K562 (cell line): Measurements from ENCODE around the gene FAM219B. TPM values are rescaled to one million over a fixed set of nuclear protein-coding genes. Genes with fewer than 3 reads are reported as not detected.

Source experiments
- CCNT2 ChIP-seq: IDR thresholded peaks from 2 replicates; pipeline ENCODE4 v1.6.1; 2011; ENCODE audit warnings: borderline replicate concordance, low read depth, mild to moderate bottlenecking, moderate library complexity, mixed read lengths, low read length; ENCODE audit not compliant: insufficient read length; ENCODE audit errors: extremely low read depth
- CSDE1 ChIP-seq, 2 experiments: fragments of 450-650 bp; IDR thresholded peaks; 2 replicates each; pipeline ENCODE4 v1.6.1; 2016; ENCODE audit warnings: mild to moderate bottlenecking in 1 of 2
- FOSL1 ChIP-seq: fragments of 200-800 bp; sonication (Bioruptor generic); conservative IDR thresholded peaks from 2 replicates; pipeline ENCODE4 v1.6.1; 2016; ENCODE audit warnings: missing genetic modification characterization, missing compliant biosample characterization
- KDM5B ChIP-seq: fragments of 200-600 bp; sonication (generic); IDR thresholded peaks from 2 replicates; pipeline ENCODE4 v1.6.1; 2012; ENCODE audit warnings: low read depth, mild to moderate bottlenecking, moderate library complexity, low read length, control low read depth, inconsistent platforms; ENCODE audit not compliant: insufficient replicate concordance
- LARP7 ChIP-seq: fragments of 450-650 bp; IDR thresholded peaks from 2 replicates; pipeline ENCODE4 v1.6.1; 2016
- MCM7 ChIP-seq, 2 experiments: fragments of 450-650 bp; IDR thresholded peaks; 2 replicates each; pipeline ENCODE4 v1.6.1; 2016 to 2018
- MTA2 ChIP-seq: fragments of 450-650 bp; IDR thresholded peaks from 2 replicates; pipeline ENCODE4 v1.6.1; 2016; ENCODE audit warnings: low read depth
- RFX7 ChIP-seq: fragments of 250-450 bp; sonication (Bioruptor Pico); IDR thresholded peaks from 2 replicates; pipeline ENCODE4 v1.5.1; 2021; ENCODE audit warnings: mild to moderate bottlenecking
- SMAD2 ChIP-seq: fragments of 150-350 bp; IDR thresholded peaks from 2 replicates; pipeline ENCODE4 v1.6.1; 2014; ENCODE audit warnings: low read depth, mild to moderate bottlenecking, low read length
- THRAP3 ChIP-seq: fragments of 450-650 bp; IDR thresholded peaks from 2 replicates; pipeline ENCODE4 v1.6.1; 2016; ENCODE audit warnings: mild to moderate bottlenecking, inconsistent platforms, borderline replicate concordance
- ZC3H8 ChIP-seq: fragments of 450-650 bp; IDR thresholded peaks from 2 replicates; pipeline ENCODE4 v1.6.1; 2017
- ZFPM2 ChIP-seq: fragments of 250-450 bp; sonication (Bioruptor Pico); IDR thresholded peaks from 2 replicates; pipeline ENCODE4 v1.5.1; 2022; ENCODE audit warnings: mild to moderate bottlenecking
- ZKSCAN8 ChIP-seq: fragments of 200-800 bp; sonication (Bioruptor generic); IDR thresholded peaks from 2 replicates; pipeline ENCODE4 v1.6.1; 2016; ENCODE audit warnings: missing genetic modification characterization, missing compliant biosample characterization
- ZNF274 ChIP-seq: IDR thresholded peaks from 2 replicates; pipeline ENCODE4 v1.6.1; 2011; ENCODE audit warnings: low read depth, mild to moderate bottlenecking, low read length, moderate library complexity, borderline replicate concordance
- ZNF586 ChIP-seq: fragments of 450-650 bp; formaldehyde crosslinking; conservative IDR thresholded peaks from 2 replicates; pipeline ENCODE4 v1.4.0; 2020; ENCODE audit warnings: mild to moderate bottlenecking, moderate library complexity
- ZNF780A ChIP-seq: fragments of 250-450 bp; sonication (Bioruptor Pico); IDR thresholded peaks from 2 replicates; pipeline ENCODE4 v1.5.0; 2021; ENCODE audit warnings: mild to moderate bottlenecking
- ZSCAN32 ChIP-seq: fragments of 450-650 bp; formaldehyde crosslinking; IDR thresholded peaks from 2 replicates; pipeline ENCODE4 v1.4.0; 2020; ENCODE audit warnings: mild to moderate bottlenecking, moderate library complexity
- polyA plus RNA-seq, 8 experiments: library from polyadenylated mRNA; depleted of rRNA in 4 of 8; stranded (reverse) in 5 of 8; unstranded in 3 of 8; fragments of >200 nt; fragmentation: Nextera tagmentation in 2 of 8; fragmentation: Illumina TruSeq in 1 of 8; extraction: Ambion mirVana in 2 of 8; extraction: Trizol in 1 of 8; gene quantifications; 2 replicates each; pipeline versions ENCODE4 v1.2.1 to v1.2.3, GENCODE V29; 2011 to 2014; ENCODE audit warnings: inconsistent platforms in 1 of 8, missing spikeins in 1 of 8
- total RNA-seq, 7 experiments: library from RNA; depleted of rRNA in 6 of 7; stranded (reverse); fragments of >200 nt in 6 of 7; fragmentation: Illumina TruSeq in 2 of 7; extraction: Trizol in 2 of 7; gene quantifications; 2 replicates each; pipeline versions ENCODE4 v1.2.1 to v1.2.3, GENCODE V29; 2011 to 2021; ENCODE audit warnings: low replicate concordance in 1 of 7
- TF ChIP-seq, protein P1 (sequence below): fragments of 450-650 bp; IDR thresholded peaks from 2 replicates; pipeline ENCODE4 v1.6.1; 2016; ENCODE audit warnings: low read depth
- TF ChIP-seq, protein P2 (sequence below): fragments of 450-650 bp; IDR thresholded peaks from 2 replicates; pipeline ENCODE4 v1.6.1; 2016; ENCODE audit warnings: borderline replicate concordance
- TF ChIP-seq, protein P3 (sequence below): fragments of 250-450 bp; sonication (Bioruptor Pico); IDR thresholded peaks from 2 replicates; pipeline ENCODE4 v1.9.0; 2021; ENCODE audit warnings: mild to moderate bottlenecking

The FAM219B gene
- total and polyA plus RNA-seq, 9 of the 15 experiments (the other 6 are each of a cell fraction or from before 2014, with no cell fraction given), result 6.8 to 50.4 (median 29.4) TPM

DNA sequence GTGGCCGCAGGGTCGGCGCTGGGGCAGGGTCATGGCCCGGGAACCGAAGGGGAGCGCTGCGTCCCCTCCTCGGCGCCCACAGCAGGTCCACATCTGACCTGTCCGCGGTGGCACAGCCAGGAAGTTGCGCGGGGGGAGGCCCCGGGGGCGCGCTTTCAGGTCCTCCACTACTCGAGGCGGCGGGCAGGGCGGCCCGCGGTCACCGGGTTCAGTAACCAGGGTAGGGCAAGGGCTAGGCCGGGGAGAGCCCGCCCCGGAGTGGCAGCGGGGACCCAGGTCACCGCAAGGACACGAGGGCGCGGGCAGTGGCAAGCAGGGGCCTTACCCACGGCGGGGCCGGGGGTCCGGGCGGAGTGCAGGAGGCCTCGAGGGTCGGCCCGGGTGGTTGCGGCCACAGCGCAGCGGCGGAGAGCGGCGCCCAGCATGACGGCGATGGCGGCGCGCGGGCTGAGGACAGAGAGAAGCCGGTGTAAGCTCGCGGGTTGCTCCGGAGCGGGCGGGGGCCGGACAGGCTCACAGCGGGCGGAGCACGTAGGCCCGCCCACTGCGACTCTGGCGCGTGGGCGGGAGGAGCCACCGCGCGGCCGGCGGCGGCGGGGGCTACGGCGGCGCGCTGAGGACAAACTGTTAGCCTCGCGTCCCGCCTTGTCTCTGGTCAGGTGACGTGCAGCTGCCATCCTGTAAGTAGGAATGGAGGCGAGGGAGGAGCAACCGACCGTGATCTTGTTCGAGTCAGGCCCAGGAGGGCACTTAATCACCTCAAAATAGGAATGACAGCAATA, 31.1 kb upstream of the FAM219B start, which contains the start of gene COX5A (continued):
- TF ChIP-seq, protein P1, sequence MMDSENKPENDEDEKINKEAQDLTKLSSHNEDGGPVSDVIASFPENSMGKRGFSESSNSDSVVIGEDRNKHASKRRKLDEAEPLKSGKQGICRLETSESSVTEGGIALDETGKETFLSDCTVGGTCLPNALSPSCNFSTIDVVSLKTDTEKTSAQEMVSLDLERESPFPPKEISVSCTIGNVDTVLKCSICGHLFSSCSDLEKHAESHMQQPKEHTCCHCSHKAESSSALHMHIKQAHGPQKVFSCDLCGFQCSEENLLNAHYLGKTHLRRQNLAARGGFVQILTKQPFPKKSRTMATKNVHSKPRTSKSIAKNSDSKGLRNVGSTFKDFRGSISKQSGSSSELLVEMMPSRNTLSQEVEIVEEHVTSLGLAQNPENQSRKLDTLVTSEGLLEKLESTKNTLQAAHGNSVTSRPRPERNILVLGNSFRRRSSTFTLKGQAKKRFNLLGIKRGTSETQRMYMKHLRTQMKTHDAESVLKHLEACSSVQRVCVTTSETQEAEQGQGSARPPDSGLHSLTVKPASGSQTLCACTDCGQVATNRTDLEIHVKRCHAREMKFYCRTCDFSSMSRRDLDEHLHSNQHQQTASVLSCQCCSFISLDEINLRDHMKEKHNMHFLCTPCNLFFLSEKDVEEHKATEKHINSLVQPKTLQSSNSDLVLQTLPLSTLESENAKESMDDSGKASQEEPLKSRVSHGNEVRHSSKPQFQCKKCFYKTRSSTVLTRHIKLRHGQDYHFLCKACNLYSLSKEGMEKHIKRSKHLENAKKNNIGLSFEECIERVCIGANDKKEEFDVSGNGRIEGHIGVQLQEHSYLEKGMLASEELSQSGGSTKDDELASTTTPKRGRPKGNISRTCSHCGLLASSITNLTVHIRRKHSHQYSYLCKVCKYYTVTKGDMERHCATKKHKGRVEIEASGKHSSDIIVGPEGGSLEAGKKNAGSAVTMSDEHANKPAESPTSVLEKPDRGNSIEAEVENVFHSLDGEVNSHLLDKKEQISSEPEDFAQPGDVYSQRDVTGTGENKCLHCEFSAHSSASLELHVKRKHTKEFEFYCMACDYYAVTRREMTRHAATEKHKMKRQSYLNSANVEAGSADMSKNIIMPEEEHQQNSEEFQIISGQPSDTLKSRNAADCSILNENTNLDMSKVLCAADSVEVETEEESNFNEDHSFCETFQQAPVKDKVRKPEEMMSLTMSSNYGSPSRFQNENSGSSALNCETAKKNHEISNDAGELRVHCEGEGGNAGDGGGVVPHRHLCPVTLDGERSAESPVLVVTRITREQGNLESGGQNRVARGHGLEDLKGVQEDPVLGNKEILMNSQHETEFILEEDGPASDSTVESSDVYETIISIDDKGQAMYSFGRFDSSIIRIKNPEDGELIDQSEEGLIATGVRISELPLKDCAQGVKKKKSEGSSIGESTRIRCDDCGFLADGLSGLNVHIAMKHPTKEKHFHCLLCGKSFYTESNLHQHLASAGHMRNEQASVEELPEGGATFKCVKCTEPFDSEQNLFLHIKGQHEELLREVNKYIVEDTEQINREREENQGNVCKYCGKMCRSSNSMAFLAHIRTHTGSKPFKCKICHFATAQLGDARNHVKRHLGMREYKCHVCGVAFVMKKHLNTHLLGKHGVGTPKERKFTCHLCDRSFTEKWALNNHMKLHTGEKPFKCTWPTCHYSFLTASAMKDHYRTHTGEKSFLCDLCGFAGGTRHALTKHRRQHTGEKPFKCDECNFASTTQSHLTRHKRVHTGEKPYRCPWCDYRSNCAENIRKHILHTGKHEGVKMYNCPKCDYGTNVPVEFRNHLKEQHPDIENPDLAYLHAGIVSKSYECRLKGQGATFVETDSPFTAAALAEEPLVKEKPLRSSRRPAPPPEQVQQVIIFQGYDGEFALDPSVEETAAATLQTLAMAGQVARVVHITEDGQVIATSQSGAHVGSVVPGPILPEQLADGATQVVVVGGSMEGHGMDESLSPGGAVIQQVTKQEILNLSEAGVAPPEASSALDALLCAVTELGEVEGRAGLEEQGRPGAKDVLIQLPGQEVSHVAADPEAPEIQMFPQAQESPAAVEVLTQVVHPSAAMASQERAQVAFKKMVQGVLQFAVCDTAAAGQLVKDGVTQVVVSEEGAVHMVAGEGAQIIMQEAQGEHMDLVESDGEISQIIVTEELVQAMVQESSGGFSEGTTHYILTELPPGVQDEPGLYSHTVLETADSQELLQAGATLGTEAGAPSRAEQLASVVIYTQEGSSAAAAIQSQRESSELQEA, result peak; percentile 92
- TF ChIP-seq MCM7 (IDR thresholded peaks at IDR 0.05) (no peak), ZNF274 (no peak), ZSCAN32 (no peak), CCNT2 (peak; percentile 97), ZNF780A (no peak), LARP7 (0 out of 2 replicates have a peak, but pooled peaks have one; percentile 21), SMAD2 (no peak), CSDE1 (IDR thresholded peaks at IDR 0.05) (no peak), THRAP3 (no peak), ZKSCAN8 (CRISPR knock-in tag) (no peak), ZNF586 (no peak), ZFPM2 (CRISPR knock-in tag) (no peak), RFX7 (CRISPR knock-in tag) (no peak), ZC3H8 (no peak), MTA2 (no peak), KDM5B (peak; percentile 86), FOSL1 (tag) (no peak; the same call in 1 of the 2 replicates)
- TF ChIP-seq, protein P2, sequence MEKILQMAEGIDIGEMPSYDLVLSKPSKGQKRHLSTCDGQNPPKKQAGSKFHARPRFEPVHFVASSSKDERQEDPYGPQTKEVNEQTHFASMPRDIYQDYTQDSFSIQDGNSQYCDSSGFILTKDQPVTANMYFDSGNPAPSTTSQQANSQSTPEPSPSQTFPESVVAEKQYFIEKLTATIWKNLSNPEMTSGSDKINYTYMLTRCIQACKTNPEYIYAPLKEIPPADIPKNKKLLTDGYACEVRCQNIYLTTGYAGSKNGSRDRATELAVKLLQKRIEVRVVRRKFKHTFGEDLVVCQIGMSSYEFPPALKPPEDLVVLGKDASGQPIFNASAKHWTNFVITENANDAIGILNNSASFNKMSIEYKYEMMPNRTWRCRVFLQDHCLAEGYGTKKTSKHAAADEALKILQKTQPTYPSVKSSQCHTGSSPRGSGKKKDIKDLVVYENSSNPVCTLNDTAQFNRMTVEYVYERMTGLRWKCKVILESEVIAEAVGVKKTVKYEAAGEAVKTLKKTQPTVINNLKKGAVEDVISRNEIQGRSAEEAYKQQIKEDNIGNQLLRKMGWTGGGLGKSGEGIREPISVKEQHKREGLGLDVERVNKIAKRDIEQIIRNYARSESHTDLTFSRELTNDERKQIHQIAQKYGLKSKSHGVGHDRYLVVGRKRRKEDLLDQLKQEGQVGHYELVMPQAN, result no peak
- TF ChIP-seq, protein P3, sequence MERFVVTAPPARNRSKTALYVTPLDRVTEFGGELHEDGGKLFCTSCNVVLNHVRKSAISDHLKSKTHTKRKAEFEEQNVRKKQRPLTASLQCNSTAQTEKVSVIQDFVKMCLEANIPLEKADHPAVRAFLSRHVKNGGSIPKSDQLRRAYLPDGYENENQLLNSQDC (CRISPR knock-in tag), result no peak
